Astrocyte (in vitro differentiated cells and primary cell): ENCODE data around the gene ETS1.

Source experiments
- CTCF ChIP-seq: IDR thresholded peaks from 2 replicates; pipeline ENCODE4 v1.5.1; 2011; ENCODE audit warnings: low read depth, mild to moderate bottlenecking, inconsistent platforms, low read length, moderate library complexity; ENCODE audit not compliant: insufficient read depth
- EZH2 ChIP-seq: IDR thresholded peaks from 2 replicates; pipeline ENCODE4 v1.6.1; 2012; ENCODE audit warnings: mild to moderate bottlenecking, low read length, inconsistent platforms; ENCODE audit not compliant: insufficient read depth

GRCh38 chr11:128528294-128528693, 59.1 kb downstream of the ETS1 start:
- TF ChIP-seq CTCF: no peak
- no peak for TF ChIP-seq EZH2
